Mammary epithelial cell (primary cell): ENCODE data around the gene BOD1L2.

ENCODE experiments used
- CTCF ChIP-seq, 2 donors: IDR thresholded peaks in 1 of 2; conservative IDR thresholded peaks in 1 of 2; 2 replicates each; pipeline ENCODE4 v1.5.1; 2011 to 2012; ENCODE audit warnings: inconsistent platforms in 2 of 2, low read length in 2 of 2, mild to moderate bottlenecking in 2 of 2, control low read depth in 1 of 2, low read depth in 1 of 2; ENCODE audit not compliant: insufficient read depth in 1 of 2; ENCODE audit errors: extremely low read depth in 1 of 2
- EZH2 ChIP-seq: IDR thresholded peaks from 2 replicates; pipeline ENCODE4 v1.6.1; 2012; ENCODE audit warnings: low read length, inconsistent platforms, borderline replicate concordance

- TF ChIP-seq CTCF (conservative IDR thresholded peaks at IDR 0.05 in 1 of 2, IDR thresholded peaks at IDR 0.05 in 1 of 2; ENCODE audit: extremely low read depth in 1 of 2, insufficient read depth in 1 of 2, low read depth in 1 of 2, low read length in 2 of 2) (no peak), EZH2 (no peak)
Observed at GRCh38 chr18:57198073-57198472, 51.2 kb downstream of the BOD1L2 start.
